Activated T-helper 17 cell treated with anti-CD3 and anti-CD28 coated beads, Interleukin-2, amount 50 U/mL, for 72 hours (primary cell): ENCODE measurements around the gene RBM19. TPM values are rescaled to one million over a fixed set of nuclear protein-coding genes. Genes with fewer than 3 reads are reported as not detected.

Source experiments
- ATAC-seq: fragments of 150-1000 bp; cut with Tn5 transposase; replicated peaks from 2 replicates; pipeline ENCODE4 v1.10.0; 2021; ENCODE audit warnings: mild to moderate bottlenecking, moderate library complexity
- H3K27ac Mint-ChIP-seq: one replicate; pipeline ENCODE4 v1.8.0; 2022; ENCODE audit warnings: mixed read lengths
- H3K27me3 Mint-ChIP-seq: one replicate; pipeline ENCODE4 v1.8.0; 2022; ENCODE audit warnings: mixed read lengths
- H3K36me3 Mint-ChIP-seq: one replicate; pipeline ENCODE4 v1.8.0; 2022; ENCODE audit warnings: low read depth, mild to moderate bottlenecking, mixed read lengths
- H3K4me1 Mint-ChIP-seq: one replicate; pipeline ENCODE4 v1.8.0; 2022; ENCODE audit warnings: mixed read lengths
- H3K4me3 Mint-ChIP-seq: one replicate; pipeline ENCODE4 v1.8.0; 2022; ENCODE audit warnings: mild to moderate bottlenecking, mixed read lengths
- H3K9me3 Mint-ChIP-seq: one replicate; pipeline ENCODE4 v1.8.0; 2022; ENCODE audit warnings: mixed read lengths
- total RNA-seq, 2 donors: library from RNA; stranded (reverse); gene quantifications; one replicate each; pipeline ENCODE4 v1.2.3, GENCODE V29; 2022

The RBM19 gene
- total RNA-seq, 2 donors from 2014 or later, result 66.7 to 73.3 TPM

DNA sequence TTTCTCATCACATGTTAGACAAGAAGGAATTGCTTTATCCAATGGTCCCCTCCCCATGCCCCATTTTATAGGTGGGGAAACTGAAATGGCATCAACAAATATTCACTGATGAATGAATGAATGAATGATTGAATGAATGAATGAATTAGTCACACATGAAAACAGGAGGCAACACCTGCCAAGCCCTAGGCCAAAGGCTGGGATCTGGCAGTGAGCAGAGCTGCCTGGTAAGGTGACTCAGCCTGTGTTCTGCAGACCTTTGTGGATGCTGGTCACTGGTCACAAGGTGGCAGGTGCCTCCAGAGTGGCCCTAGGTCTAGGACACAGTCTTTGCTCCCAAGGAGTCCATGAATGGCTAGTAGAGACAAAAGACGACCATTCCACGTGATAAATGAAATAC lies 188.4 kb downstream of the RBM19 start:
- Mint-ChIP-seq H3K4me1 (no peaks in the 10 kb centered on the region), H3K36me3 (no peaks in the 10 kb centered on the region), H3K27ac (no peak overlapping the region), H3K9me3 (peaks cover 4% of the 10 kb centered on the region), H3K27me3 (peaks cover 46% of the 10 kb centered on the region), H3K4me3 (no peak overlapping the region)
- no peak for ATAC-seq

DNA sequence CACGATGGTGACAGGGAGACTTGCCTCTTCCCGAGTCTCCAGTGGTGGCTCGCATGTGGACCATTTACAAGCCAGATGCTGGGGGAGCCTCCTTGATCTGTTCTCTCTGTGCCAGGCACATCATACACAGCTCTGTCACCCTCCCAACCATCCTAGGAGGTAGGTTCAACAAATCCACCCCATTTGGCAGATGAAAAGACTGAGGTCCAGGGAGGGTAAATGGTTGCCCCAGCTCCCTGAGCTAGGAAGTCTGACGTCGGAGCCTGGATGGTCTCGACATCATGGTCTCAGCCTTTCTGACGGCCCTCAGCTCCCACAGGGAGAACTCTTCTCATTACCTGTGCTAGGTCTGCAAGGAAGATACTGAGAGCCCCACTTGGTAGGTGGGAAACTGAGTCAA lies 189.6 kb downstream of the RBM19 start:
- peaks cover 7% of the 10 kb centered on the region for H3K9me3 Mint-ChIP-seq
- H3K4me1 Mint-ChIP-seq, result no peaks in the 10 kb centered on the region
- no peak for ATAC-seq
- peaks cover 40% of the 10 kb centered on the region for H3K27me3 Mint-ChIP-seq
- no peak overlapping the region for H3K4me3 Mint-ChIP-seq
- no peak overlapping the region for H3K27ac Mint-ChIP-seq
- no peaks in the 10 kb centered on the region for H3K36me3 Mint-ChIP-seq

DNA sequence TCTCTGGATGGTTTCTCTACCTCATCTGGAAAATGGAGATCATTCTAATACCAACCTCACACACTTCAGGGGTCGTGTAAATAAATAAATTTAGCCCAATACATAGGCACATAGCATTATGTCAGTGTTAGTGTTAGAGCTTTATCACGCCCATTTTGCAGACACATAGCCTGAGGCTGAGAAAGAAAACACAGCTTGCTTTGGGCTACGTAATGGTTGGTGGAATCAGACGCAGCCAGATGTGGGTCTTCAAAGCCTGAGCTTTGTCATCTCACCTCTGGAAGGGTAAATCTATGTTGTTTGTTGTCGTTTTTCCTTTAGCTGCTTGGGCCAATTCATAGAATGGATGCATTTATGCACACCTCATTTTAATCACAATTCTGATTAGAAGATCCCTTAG lies 191.6 kb downstream of the RBM19 start:
- H3K4me3 Mint-ChIP-seq, result no peak overlapping the region
- no peak for ATAC-seq
- H3K27me3 Mint-ChIP-seq, result peaks cover 32% of the 10 kb centered on the region
- H3K36me3 Mint-ChIP-seq, result no peaks in the 10 kb centered on the region
- no peak overlapping the region for H3K27ac Mint-ChIP-seq
- no peaks in the 10 kb centered on the region for H3K4me1 Mint-ChIP-seq
- H3K9me3 Mint-ChIP-seq, result peaks cover 3% of the 10 kb centered on the region

DNA sequence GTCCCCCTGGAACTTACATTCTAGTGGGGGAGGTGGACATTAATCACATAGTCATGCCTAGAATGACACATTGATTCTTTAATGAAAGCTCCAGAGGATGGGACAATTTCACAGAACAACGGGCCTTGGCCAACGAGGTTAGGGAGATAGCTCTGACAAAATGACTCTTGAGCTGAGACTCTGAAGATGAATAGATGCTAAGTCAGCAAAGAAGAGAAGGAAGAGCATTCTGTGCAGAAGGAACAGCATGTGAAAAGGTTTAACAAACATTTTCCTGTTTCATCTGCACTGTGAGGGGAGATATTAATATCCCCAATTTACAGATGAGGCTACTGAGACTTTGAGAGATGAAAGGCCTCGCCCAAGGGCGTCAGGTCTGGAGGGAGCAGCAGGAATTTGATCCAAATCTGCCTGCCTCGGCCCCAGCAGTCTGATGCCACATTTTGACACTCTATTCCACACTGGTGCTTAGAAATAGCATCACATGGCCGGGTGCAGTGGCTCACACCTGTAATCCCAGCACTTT lies 193.6 kb downstream of the RBM19 start:
- no peak for ATAC-seq
- Mint-ChIP-seq H3K9me3 (peaks cover 3% of the 10 kb centered on the region), H3K4me1 (no peaks in the 10 kb centered on the region), H3K27me3 (peaks cover 19% of the 10 kb centered on the region), H3K36me3 (no peaks in the 10 kb centered on the region), H3K4me3 (no peak overlapping the region), H3K27ac (no peak overlapping the region)

DNA sequence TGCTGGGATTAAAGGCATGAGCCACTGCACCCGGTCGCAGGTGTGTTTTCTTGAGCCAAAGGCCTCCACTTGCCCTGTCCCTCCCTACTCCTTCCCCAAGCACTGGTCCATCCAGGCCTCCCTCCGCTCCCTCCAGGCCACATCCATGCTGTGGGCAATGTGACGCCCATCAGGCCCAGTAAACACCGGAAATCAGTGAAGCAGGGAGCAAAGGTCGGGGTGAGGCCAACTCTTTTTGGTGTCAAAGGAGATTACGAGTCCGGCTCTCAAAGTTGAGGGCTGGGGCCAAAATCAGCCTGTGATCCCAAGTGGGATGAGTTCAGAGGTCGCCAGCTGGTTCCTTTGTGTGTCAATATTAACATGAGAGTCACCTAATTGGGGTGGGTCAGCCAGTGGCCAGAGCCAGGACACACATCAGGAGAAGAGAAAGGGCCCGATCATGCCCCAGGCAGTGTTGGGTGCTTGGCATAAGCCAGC lies 195.7 kb downstream of the RBM19 start:
- peaks cover 3% of the 10 kb centered on the region for H3K9me3 Mint-ChIP-seq
- H3K27me3 Mint-ChIP-seq, result peaks cover 9% of the 10 kb centered on the region
- H3K4me1 Mint-ChIP-seq, result no peaks in the 10 kb centered on the region
- H3K27ac Mint-ChIP-seq, result no peak overlapping the region
- no peak overlapping the region for H3K4me3 Mint-ChIP-seq
- no peak for ATAC-seq
- H3K36me3 Mint-ChIP-seq, result no peaks in the 10 kb centered on the region

DNA sequence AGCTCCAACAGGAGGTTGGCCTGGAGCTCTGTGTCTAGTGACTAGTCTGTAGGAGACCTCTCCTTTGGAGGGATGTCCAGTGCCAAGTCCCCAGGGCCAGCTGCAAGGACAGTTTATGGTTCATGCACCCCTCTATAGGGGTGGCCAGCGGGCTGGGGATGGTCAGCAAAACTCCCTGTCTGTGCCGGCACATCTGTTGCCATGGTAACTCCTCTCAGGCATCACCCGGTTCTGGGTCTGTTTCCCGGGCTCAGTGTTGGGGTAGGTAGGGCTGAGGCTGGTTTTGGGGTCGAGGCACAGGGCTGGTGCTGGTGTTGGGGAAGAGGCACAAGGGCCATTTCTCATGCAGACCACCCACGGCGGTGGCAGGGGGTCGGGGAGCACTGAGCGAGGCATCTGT lies 196.8 kb downstream of the RBM19 start:
- H3K27ac Mint-ChIP-seq, result no peak overlapping the region
- no peak overlapping the region for H3K4me3 Mint-ChIP-seq
- peaks cover 3% of the 10 kb centered on the region for H3K9me3 Mint-ChIP-seq
- no peaks in the 10 kb centered on the region for H3K4me1 Mint-ChIP-seq
- peaks cover 10% of the 10 kb centered on the region for H3K27me3 Mint-ChIP-seq
- no peak for ATAC-seq
- no peaks in the 10 kb centered on the region for H3K36me3 Mint-ChIP-seq

DNA sequence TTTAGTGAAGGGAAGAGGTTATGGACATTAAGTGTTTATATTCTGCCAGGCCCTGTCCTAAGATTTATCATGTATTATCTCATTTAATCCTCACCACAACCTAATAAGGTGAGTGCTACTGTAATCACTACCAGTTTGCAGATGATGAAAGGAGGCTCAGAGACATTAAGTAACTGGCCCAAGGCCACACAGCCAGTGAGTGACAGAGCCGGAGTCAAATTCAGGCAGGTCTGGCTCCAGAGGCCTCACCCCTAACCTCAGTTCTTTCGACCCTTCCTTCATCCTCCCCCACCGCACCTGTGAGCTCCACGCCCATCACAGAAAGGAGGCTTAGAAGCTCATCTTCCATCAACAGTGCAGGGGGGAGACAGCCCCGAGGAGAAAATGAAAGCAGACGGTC lies 197.3 kb downstream of the RBM19 start:
- H3K36me3 Mint-ChIP-seq, result no peaks in the 10 kb centered on the region
- peaks cover 3% of the 10 kb centered on the region for H3K9me3 Mint-ChIP-seq
- no peak overlapping the region for H3K4me3 Mint-ChIP-seq
- peaks cover 10% of the 10 kb centered on the region for H3K27me3 Mint-ChIP-seq
- no peaks in the 10 kb centered on the region for H3K4me1 Mint-ChIP-seq
- ATAC-seq, result no peak
- H3K27ac Mint-ChIP-seq, result no peak overlapping the region

DNA sequence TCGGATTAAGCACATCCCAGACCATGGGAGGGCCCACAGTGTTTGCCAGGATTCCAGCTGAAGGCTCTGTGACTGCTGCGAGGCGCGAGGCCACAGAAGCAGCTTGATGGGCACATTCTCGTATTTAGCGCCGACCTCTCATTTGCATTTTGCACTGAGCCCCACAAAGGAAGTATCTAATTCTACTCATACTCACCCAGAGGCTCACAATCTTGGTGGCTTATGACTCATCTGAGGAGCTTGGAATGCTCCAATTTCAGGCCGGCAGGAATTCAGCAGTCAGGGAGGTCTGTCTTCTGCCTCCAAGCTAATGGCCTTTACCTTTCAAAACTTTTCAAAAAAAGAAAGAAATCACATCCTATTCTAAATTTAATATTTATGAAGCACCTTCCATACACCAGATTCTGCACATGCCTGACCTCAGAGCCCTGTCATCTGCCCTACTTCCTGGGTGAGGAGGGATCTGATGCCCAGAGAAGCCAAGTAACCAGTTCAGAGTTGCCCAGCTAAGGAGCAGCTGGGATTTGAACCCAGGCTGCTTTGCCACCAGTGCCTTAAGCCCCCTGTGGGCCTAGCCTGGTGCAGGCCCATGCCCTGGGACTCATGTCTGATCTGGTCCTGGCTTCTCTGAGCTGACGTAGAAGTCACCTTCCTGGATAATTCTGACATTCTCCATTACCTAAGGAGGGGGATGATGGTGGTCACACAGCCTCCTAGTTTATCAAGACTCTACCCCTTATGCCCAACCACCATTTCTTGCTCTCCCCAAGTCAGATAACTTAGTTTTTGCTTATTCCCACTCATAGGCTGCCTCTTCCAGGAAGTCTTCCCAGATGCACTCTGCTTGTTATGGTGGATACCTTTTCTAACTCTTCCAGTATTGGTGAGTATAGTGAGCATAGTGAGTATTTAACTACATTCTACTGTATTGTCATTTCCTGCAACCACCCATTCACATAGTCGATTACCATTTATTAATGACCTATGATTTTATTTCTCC lies 198.9 kb downstream of the RBM19 start:
- no peak for ATAC-seq
- H3K36me3 Mint-ChIP-seq, result no peaks in the 10 kb centered on the region
- H3K9me3 Mint-ChIP-seq, result peaks cover 3% of the 10 kb centered on the region
- H3K4me3 Mint-ChIP-seq, result no peak overlapping the region
- H3K27me3 Mint-ChIP-seq, result peaks cover 16% of the 10 kb centered on the region
- H3K27ac Mint-ChIP-seq, result no peak overlapping the region
- no peaks in the 10 kb centered on the region for H3K4me1 Mint-ChIP-seq
